ENCODE results near the gene RRAS.

DNA sequence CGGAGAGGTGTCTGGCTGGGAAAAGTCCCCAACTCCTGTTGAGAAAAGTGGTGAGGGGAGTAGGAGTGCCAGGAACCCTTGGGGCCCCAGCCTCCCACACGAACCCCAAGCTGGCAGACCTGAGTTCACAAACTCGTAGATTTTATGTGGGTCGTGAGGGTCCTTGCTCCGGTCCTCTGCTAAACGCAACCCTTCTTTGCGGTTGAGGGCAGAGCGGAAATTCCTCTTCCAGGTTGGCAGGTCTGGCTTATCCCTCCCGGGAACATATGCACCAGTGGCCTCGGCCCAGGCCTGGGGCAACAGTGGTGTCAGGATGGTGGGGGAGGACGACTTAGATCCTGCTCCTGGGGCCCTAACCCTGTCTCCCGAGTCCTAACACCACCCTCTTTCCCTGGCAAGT lies 23.3 kb upstream of the RRAS start:
- TF ChIP-seq, protein P1, sequence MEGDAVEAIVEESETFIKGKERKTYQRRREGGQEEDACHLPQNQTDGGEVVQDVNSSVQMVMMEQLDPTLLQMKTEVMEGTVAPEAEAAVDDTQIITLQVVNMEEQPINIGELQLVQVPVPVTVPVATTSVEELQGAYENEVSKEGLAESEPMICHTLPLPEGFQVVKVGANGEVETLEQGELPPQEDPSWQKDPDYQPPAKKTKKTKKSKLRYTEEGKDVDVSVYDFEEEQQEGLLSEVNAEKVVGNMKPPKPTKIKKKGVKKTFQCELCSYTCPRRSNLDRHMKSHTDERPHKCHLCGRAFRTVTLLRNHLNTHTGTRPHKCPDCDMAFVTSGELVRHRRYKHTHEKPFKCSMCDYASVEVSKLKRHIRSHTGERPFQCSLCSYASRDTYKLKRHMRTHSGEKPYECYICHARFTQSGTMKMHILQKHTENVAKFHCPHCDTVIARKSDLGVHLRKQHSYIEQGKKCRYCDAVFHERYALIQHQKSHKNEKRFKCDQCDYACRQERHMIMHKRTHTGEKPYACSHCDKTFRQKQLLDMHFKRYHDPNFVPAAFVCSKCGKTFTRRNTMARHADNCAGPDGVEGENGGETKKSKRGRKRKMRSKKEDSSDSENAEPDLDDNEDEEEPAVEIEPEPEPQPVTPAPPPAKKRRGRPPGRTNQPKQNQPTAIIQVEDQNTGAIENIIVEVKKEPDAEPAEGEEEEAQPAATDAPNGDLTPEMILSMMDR (IDR thresholded peaks at IDR 0.05 in 2 of 3, conservative IDR thresholded peaks at IDR 0.05 in 1 of 3; ENCODE audit: borderline replicate concordance in 1 of 3, insufficient read depth in 1 of 3, low read depth in 2 of 3, low read length in 2 of 3), result no peak
- no peak for TF ChIP-seq CEBPB (IDR thresholded peaks at IDR 0.05; ENCODE audit: low read depth)
- no peak for TF ChIP-seq EZH2phosphoT487 (IDR thresholded peaks at IDR 0.05; ENCODE audit: borderline replicate concordance)
- TF ChIP-seq ELF1 (IDR thresholded peaks at IDR 0.05; ENCODE audit: borderline replicate concordance, low read depth), result no peak
- TF ChIP-seq POLR2AphosphoS5 (IDR thresholded peaks at IDR 0.05; ENCODE audit: low read depth, low read length), result peak; percentile 36; the same call in 1 of the 2 replicates
- no peak for TF ChIP-seq ZFX (IDR thresholded peaks at IDR 0.05)
- no peak for TF ChIP-seq TCF7L2 (IDR thresholded peaks at IDR 0.05; ENCODE audit: borderline replicate concordance, extremely low read depth, insufficient read depth, insufficient read length)
- TF ChIP-seq YY1 (IDR thresholded peaks at IDR 0.05; ENCODE audit: extremely low read depth, insufficient replicate concordance, low read depth, low read length), result no peak
- no peak for TF ChIP-seq EZH2 (IDR thresholded peaks at IDR 0.05)
- TF ChIP-seq, protein P2, sequence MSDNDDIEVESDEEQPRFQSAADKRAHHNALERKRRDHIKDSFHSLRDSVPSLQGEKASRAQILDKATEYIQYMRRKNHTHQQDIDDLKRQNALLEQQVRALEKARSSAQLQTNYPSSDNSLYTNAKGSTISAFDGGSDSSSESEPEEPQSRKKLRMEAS (IDR thresholded peaks at IDR 0.05), result no peak

All from HCT116 (cell line).